ENCODE data around the gene DGCR8.

Gene DGCR8

GRCh38 chr22:20149257-20150250 lies 69.5 kb downstream of the DGCR8 start:
- TF ChIP-seq CTCF (IDR thresholded peaks at IDR 0.05) (no peak), ZFX (IDR thresholded peaks at IDR 0.05; ENCODE audit: borderline replicate concordance) (no peak)
- H3K27ac ChIP-seq = no peak overlapping the region

DNA sequence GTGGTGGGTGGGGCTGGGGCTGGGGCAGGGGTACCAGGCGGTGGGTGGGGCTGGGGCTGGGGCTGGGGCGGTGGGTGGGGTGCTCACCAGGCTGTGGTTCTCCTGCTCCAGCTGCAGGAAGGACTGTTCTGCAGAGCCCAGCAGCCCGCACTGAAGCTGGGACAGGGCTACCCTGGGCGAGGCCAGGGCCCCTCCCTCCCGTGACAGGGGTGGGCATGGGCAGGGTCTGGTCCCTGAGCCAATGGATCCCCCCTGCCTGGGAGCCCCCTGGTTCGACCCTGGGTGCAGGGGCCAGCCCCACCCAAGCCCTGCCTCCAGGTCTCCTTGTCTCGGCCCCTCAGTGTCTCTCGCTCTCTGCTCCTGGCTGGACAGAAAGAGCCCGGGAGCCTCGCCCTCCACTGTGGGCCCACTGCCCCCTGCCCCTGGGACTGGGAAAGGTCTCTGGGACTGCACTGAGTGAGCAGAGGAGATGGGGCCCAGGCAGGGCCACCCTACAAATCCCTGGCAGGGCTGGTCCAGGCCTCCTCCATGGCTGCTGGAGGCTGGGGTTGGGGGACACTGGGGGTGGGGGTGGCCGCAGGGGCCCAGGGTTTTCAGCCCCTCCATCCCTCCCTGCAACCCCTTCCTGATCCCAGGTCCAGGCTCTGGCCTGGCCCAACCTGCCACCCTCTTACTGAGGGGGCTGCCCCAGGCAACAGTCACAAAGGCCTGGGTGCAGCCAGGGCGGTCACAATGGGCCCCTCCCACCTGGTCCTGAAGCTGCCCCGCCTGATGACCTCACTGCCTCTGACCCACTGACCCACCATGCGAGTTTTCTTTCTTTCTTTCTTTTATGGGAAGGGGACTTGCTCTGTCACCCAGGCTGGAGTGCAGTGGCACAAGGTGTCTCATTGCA lies 70.6 kb downstream of the DGCR8 start, which contains the start of gene CCDC188:
Gene CCDC188, minus strand, starts transcription at position 675 of the 895 bp plus-strand sequence. Its CDS starts 69 bp downstream, at position 606.
- TF ChIP-seq ZFX (IDR thresholded peaks at IDR 0.05; ENCODE audit: borderline replicate concordance) (no peak), CTCF (IDR thresholded peaks at IDR 0.05) (no peak)
- H3K27ac ChIP-seq = no peak within 1 kb of the TSS

- H3K27ac ChIP-seq = no peak overlapping the region
- TF ChIP-seq CTCF (IDR thresholded peaks at IDR 0.05) (no peak), ZFX (IDR thresholded peaks at IDR 0.05; ENCODE audit: borderline replicate concordance) (no peak)
Measured at GRCh38 chr22:20151276-20151588, 71.2 kb downstream of the DGCR8 start.

DNA sequence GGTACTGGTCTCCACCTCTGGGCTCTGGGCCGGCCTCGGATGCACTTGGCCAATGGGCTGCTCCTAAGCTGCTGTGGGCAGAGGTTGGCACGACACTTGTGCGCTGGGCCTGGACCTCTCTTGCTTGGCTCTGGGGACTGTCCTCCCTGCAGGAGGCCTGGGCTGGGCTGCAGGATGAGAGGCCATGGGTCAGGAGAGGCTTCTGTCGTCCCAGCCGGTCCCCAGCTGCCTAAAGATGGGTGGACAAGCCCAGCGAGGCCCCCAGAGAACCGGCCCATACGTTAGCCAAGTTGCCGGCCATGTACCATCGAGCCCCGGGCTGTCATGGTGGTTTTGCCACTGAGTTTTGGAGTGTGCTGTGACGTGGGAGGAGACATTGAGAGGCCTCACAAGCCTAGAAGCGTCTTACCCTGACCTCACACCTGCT lies 72.4 kb downstream of the DGCR8 start:
- H3K27ac ChIP-seq = no peak overlapping the region
- no peak for TF ChIP-seq CTCF (IDR thresholded peaks at IDR 0.05)
- TF ChIP-seq ZFX (IDR thresholded peaks at IDR 0.05; ENCODE audit: borderline replicate concordance) = no peak

DNA sequence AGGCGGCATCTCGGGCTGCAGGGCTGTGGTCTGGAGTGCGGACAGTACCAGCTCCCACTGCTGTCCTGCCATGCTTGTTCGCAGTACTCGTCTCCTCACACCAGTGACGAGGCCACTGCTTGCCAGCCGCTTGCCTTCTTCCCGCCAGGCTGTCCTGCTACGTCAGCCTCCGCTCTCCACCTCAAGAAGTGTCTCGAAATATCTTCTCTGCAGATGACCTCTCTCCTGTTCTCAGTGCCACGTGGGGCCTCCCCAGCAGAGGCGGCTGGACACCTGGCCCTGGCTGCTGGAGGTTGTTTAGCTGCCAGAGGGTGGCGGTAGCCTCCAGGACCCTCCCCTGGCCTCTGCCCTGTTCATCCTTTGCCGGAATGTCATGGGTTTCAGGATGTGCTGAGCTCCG lies 73.9 kb downstream of the DGCR8 start:
- no peak overlapping the region for H3K27ac ChIP-seq
- no peak for TF ChIP-seq ZFX (IDR thresholded peaks at IDR 0.05; ENCODE audit: borderline replicate concordance)
- TF ChIP-seq CTCF (IDR thresholded peaks at IDR 0.05) = no peak

DNA sequence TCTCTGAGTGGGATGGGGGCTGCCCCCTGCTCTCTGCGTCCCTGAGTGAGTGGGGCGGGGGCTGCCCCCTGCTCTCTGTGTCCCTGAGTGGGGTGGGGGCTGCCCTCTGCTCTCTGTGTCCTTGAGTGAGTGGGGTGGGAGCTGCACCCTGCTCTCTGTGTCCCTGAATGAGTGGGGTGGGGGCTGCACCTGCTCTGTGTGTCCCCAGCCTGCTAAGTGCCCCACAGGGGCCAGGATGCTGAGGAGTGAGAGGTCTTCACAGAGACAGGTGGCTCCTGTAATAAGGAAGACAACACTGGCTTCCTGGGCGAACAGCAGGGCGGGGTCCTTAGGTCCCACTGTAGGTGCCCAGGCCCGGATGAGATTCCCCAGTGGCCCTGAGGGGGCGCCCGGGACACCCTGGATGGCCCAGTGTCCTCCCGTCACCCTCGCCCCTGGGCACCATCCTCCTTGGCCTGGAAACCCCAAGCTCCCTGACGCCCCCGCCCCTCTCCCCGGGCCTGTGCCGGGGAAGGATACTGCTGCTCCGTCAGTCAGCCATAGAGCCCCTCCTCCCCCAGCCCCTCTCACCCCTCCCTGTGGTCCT lies 74.7 kb downstream of the DGCR8 start:
- H3K27ac ChIP-seq = no peak overlapping the region
- no peak for TF ChIP-seq ZFX (IDR thresholded peaks at IDR 0.05; ENCODE audit: borderline replicate concordance)
- no peak for TF ChIP-seq CTCF (IDR thresholded peaks at IDR 0.05)
